Liver (tissue), 9 donors: ENCODE measurements around the gene FOXN3. TPM values are rescaled to one million over a fixed set of nuclear protein-coding genes. Genes with fewer than 3 reads are reported as not detected.

Source experiments
- DNase-seq: peaks from one replicate; pipeline ENCODE4 v3.0.0-alpha.2; 2017; ENCODE audit warnings: low spot score
- H3K27ac ChIP-seq, 2 donors: one replicate each; pipeline ENCODE4 v1.7.0; 2013; ENCODE audit warnings: inconsistent platforms in 2 of 2, low read length in 2 of 2, control low read depth in 1 of 2, low read depth in 1 of 2, mild to moderate bottlenecking in 1 of 2
- H3K27me3 ChIP-seq, 4 donors: one replicate each; pipeline versions ENCODE4 v1.6.1 to v1.7.0; 2013; ENCODE audit warnings: low read length in 3 of 4, inconsistent platforms in 1 of 4, mild to moderate bottlenecking in 1 of 4, moderate library complexity in 1 of 4; ENCODE audit not compliant: control insufficient read depth in 4 of 4, insufficient read depth in 4 of 4
- H3K36me3 ChIP-seq, 4 donors: one replicate each; pipeline versions ENCODE4 v1.6.1 to v1.7.0; 2013; ENCODE audit warnings: low read length in 3 of 4, mild to moderate bottlenecking in 3 of 4, low read depth in 1 of 4, moderate library complexity in 1 of 4; ENCODE audit not compliant: control insufficient read depth in 4 of 4, insufficient read depth in 3 of 4
- H3K4me1 ChIP-seq, 4 donors: one replicate each; pipeline versions ENCODE4 v1.6.1 to v1.7.0; 2013; ENCODE audit warnings: low read length in 3 of 4, mild to moderate bottlenecking in 3 of 4, moderate library complexity in 1 of 4; ENCODE audit not compliant: control insufficient read depth in 4 of 4, insufficient read depth in 4 of 4
- H3K4me3 ChIP-seq, 3 donors: one replicate each; pipeline versions ENCODE4 v1.6.1 to v1.7.0; 2013; ENCODE audit warnings: low read length in 3 of 3, control low read depth in 1 of 3, low read depth in 1 of 3, mild to moderate bottlenecking in 1 of 3
- H3K9ac ChIP-seq, 2 donors: one replicate each; pipeline ENCODE4 v1.7.0; 2013; ENCODE audit warnings: low read length in 2 of 2, mild to moderate bottlenecking in 2 of 2, moderate library complexity in 2 of 2, control low read depth in 1 of 2, low read depth in 1 of 2
- H3K9me3 ChIP-seq, 4 donors: one replicate each; pipeline versions ENCODE4 v1.6.1 to v1.7.0; 2013; ENCODE audit warnings: low read length in 3 of 4; ENCODE audit not compliant: control insufficient read depth in 4 of 4
- CTCF ChIP-seq: fragments of 150-350 bp; IDR thresholded peaks from 2 replicates; pipeline ENCODE4 v1.5.1; 2017; ENCODE audit warnings: improper control_type of control experiment, low read depth, low read length; ENCODE audit not compliant: missing input control
- EGR1 ChIP-seq, 2 donors: IDR thresholded peaks; 2 replicates each; pipeline ENCODE4 v1.6.1; 2016 to 2018; ENCODE audit warnings: antibody characterized with exemption in 2 of 2, low read depth in 2 of 2
- FOXA1 ChIP-seq: IDR thresholded peaks from 2 replicates; pipeline ENCODE4 v1.6.1; 2016; ENCODE audit warnings: antibody characterized with exemption
- FOXA2 ChIP-seq: IDR thresholded peaks from 2 replicates; pipeline ENCODE4 v1.6.1; 2016; ENCODE audit warnings: antibody characterized with exemption
- HNF4A ChIP-seq, 2 donors: conservative IDR thresholded peaks; 2 replicates each; pipeline ENCODE4 v1.6.1; 2016; ENCODE audit warnings: antibody characterized with exemption in 2 of 2, mild to moderate bottlenecking in 2 of 2
- HNF4G ChIP-seq: IDR thresholded peaks from 2 replicates; pipeline ENCODE4 v1.6.1; 2016; ENCODE audit warnings: antibody characterized with exemption
- JUND ChIP-seq, 2 donors: IDR thresholded peaks; 2 replicates each; pipeline ENCODE4 v1.6.1; 2016; ENCODE audit warnings: antibody characterized with exemption in 2 of 2
- NR2F2 ChIP-seq: IDR thresholded peaks from 2 replicates; pipeline ENCODE4 v1.6.1; 2016; ENCODE audit warnings: antibody characterized with exemption
- RAD21 ChIP-seq, 2 donors: IDR thresholded peaks; 2 replicates each; pipeline ENCODE4 v1.6.1; 2016; ENCODE audit warnings: antibody characterized with exemption in 2 of 2, mild to moderate bottlenecking in 2 of 2
- RXRA ChIP-seq, 2 donors: IDR thresholded peaks; 2 replicates each; pipeline ENCODE4 v1.6.1; 2017 to 2018; ENCODE audit warnings: antibody characterized with exemption in 2 of 2, mild to moderate bottlenecking in 1 of 2
- SP1 ChIP-seq: IDR thresholded peaks from 2 replicates; pipeline ENCODE4 v1.6.1; 2018; ENCODE audit warnings: antibody characterized with exemption, mild to moderate bottlenecking
- TAF1 ChIP-seq: conservative IDR thresholded peaks from 2 replicates; pipeline ENCODE4 v1.6.1; 2016; ENCODE audit warnings: antibody characterized with exemption, mild to moderate bottlenecking
- YY1 ChIP-seq: IDR thresholded peaks from 2 replicates; pipeline ENCODE4 v1.6.1; 2016; ENCODE audit warnings: antibody characterized with exemption, mild to moderate bottlenecking
- WGBS: extraction: QIAGEN DNeasy Blood & Tissue Kit; methylation state at CpG from one replicate; pipeline ENCODE4 v1.1.7; 2013; 5-methylcytosine and 5-hydroxymethylcytosine counted together
- polyA plus RNA-seq, 2 donors: library from polyadenylated mRNA; stranded (reverse) in 1 of 2; unstranded in 1 of 2; fragments of 200-250 nt in 1 of 2; fragments of >200 nt in 1 of 2; fragmentation: Nextera tagmentation in 1 of 2; extraction: Ambion mirVana in 1 of 2; gene quantifications; one replicate each; pipeline versions ENCODE4 v1.2.1 to v1.2.3, GENCODE V29; 2013 to 2015
- total RNA-seq, 2 donors: library from RNA; depleted of rRNA; stranded (reverse); fragments of >200 nt; gene quantifications; one replicate each; pipeline ENCODE4 v1.2.3, GENCODE V29; 2014
- TF ChIP-seq, protein P1 (sequence below): IDR thresholded peaks from 2 replicates; pipeline ENCODE4 v1.6.1; 2016; ENCODE audit warnings: antibody characterized with exemption
- TF ChIP-seq, protein P2 (sequence below): IDR thresholded peaks from 2 replicates; pipeline ENCODE4 v1.6.1; 2016; ENCODE audit warnings: antibody characterized with exemption
- TF ChIP-seq, protein P3 (sequence below): IDR thresholded peaks from 2 replicates; pipeline ENCODE4 v1.6.1; 2016; ENCODE audit warnings: antibody characterized with exemption
- donor health status: healthy.
- donor health status: healthy.
- donor health status: healthy.
- donor health status: healthy.
- donor health status: healthy.

Gene FOXN3
- total and polyA plus RNA-seq, 4 donors: 17.8 to 44.8 (median 35.3) TPM

DNA sequence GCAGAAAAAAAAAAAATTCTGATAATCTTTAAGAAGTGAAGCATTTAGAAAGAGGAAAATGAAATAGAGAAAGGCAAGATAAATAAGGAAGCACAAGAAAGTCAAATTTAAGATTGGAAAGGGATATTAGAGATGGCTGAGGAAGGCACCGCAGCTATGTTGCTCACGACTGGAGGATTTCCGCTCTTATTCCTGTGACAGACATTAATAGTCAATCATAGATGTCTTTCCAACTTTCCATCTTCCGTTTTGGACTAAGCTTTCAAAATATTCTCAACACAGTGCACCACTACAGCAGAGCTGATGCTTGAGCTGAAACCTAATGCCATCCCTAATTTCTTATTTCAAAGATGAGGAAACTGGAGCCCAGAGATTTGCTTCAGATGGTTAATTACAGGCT, 290.6 kb downstream of the FOXN3 start:
- 85% methylated on average over 4 of the region's 4 CpGs for WGBS
- TF ChIP-seq YY1: no peak
- DNase-seq: no peak
- Histone ChIP-seq H3K27me3 (no peaks in the 10 kb centered on the region), H3K27ac (no peak overlapping the region), H3K9ac (no peak overlapping the region), H3K4me1 (no peaks in the 10 kb centered on the region), H3K9me3 (no peaks in the 10 kb centered on the region), H3K4me3 (no peak overlapping the region), H3K36me3 (no peaks in the 10 kb centered on the region)

- no peak overlapping the region for H3K27ac ChIP-seq
- H3K4me1 ChIP-seq: no peaks in the 10 kb centered on the region
- no peak for DNase-seq
- TF ChIP-seq FOXA1 (no peak), HNF4G (no peak), TAF1 (no peak), HNF4A (conservative IDR thresholded peaks at IDR 0.05) (no peak), NR2F2 (no peak), EGR1 (IDR thresholded peaks at IDR 0.05; ENCODE audit: low read depth in 2 of 2) (no peak), YY1 (no peak)
- TF ChIP-seq, protein P1, sequence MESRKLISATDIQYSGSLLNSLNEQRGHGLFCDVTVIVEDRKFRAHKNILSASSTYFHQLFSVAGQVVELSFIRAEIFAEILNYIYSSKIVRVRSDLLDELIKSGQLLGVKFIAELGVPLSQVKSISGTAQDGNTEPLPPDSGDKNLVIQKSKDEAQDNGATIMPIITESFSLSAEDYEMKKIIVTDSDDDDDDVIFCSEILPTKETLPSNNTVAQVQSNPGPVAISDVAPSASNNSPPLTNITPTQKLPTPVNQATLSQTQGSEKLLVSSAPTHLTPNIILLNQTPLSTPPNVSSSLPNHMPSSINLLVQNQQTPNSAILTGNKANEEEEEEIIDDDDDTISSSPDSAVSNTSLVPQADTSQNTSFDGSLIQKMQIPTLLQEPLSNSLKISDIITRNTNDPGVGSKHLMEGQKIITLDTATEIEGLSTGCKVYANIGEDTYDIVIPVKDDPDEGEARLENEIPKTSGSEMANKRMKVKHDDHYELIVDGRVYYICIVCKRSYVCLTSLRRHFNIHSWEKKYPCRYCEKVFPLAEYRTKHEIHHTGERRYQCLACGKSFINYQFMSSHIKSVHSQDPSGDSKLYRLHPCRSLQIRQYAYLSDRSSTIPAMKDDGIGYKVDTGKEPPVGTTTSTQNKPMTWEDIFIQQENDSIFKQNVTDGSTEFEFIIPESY: no peak
- no peaks in the 10 kb centered on the region for H3K27me3 ChIP-seq
- WGBS: 71% methylated on average over 4 of the region's 4 CpGs
- no peak overlapping the region for H3K9ac ChIP-seq
- no peaks in the 10 kb centered on the region for H3K36me3 ChIP-seq
- H3K9me3 ChIP-seq: no peaks in the 10 kb centered on the region
- H3K4me3 ChIP-seq: no peak overlapping the region
These were observed 291.8 kb downstream of the FOXN3 start for GRCh38 chr14:89125216-89125615.

GRCh38 chr14:89123851-89124250, 293.2 kb downstream of the FOXN3 start:
- no peak overlapping the region for H3K9ac ChIP-seq
- no peak for DNase-seq
- H3K27me3 ChIP-seq: no peaks in the 10 kb centered on the region
- H3K4me1 ChIP-seq: no peaks in the 10 kb centered on the region
- H3K36me3 ChIP-seq: no peaks in the 10 kb centered on the region
- TF ChIP-seq RXRA (IDR thresholded peaks at IDR 0.05) (no peak), HNF4G (no peak), RAD21 (IDR thresholded peaks at IDR 0.05) (no peak), TAF1 (no peak), SP1 (no peak), FOXA2 (no peak), HNF4A (conservative IDR thresholded peaks at IDR 0.05) (no peak), EGR1 (IDR thresholded peaks at IDR 0.05; ENCODE audit: low read depth in 2 of 2) (no peak), NR2F2 (no peak), JUND (IDR thresholded peaks at IDR 0.05) (no peak), CTCF (no peak)
- TF ChIP-seq, protein P1: no peak
- TF ChIP-seq, protein P2, sequence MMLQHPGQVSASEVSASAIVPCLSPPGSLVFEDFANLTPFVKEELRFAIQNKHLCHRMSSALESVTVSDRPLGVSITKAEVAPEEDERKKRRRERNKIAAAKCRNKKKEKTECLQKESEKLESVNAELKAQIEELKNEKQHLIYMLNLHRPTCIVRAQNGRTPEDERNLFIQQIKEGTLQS: no peak
- TF ChIP-seq, protein P3, sequence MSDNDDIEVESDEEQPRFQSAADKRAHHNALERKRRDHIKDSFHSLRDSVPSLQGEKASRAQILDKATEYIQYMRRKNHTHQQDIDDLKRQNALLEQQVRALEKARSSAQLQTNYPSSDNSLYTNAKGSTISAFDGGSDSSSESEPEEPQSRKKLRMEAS: no peak
- H3K9me3 ChIP-seq: peaks cover 0 to 2% (median 0%) of the 10 kb centered on the region in 4 donors
- 86% methylated on average over 1 of the region's 1 CpG for WGBS
- H3K4me3 ChIP-seq: no peak overlapping the region
- H3K27ac ChIP-seq: no peak overlapping the region
